A549 (cell line): ENCODE measurements around the gene HEPHL1. TPM values are rescaled to one million over a fixed set of nuclear protein-coding genes. Genes with fewer than 3 reads are reported as not detected.

Experiments used
- ATAC-seq, 2 experiments: fragments of 200-7000 bp in 1 of 2; fragments of >200 bp in 1 of 2; cut with Nextera tagmentation in 1 of 2; cut with Tn5 transposase in 1 of 2; 3 replicates each; pipeline versions ENCODE4 v1.8.0 to v1.9.1; 2018 to 2020; ENCODE audit warnings: mild to moderate bottlenecking in 1 of 2, moderate library complexity in 1 of 2
- CTCF ChIA-PET: fragments of 300-600 bp; sonication (Branson Sonifier 250); formaldehyde crosslinking; extraction: SDS; loops from one replicate; lab custom pipeline; 2021; ENCODE audit warnings: antibody characterized with exemption, inconsistent platforms; lab: Yijun Ruan, JAX
- POLR2A ChIA-PET: fragments of 350-600 bp; formaldehyde crosslinking; extraction: SDS; loops from one replicate; lab custom pipeline; 2021; ENCODE audit warnings: antibody characterized with exemption, inconsistent platforms; lab: Yijun Ruan, JAX
- DNase-seq, 2 experiments: peaks; one replicate each; pipeline versions ENCODE4 v3.0.0 to v3.0.0-alpha.2; 2011 to 2016; ENCODE audit warnings: low read depth in 1 of 2, low spot score in 1 of 2
- FAIRE-seq: peaks from 2 replicates; lab custom pipeline; 2011; peaks lifted over from hg19 to GRCh38; lab: Jason Lieb, UNC
- H3K27ac ChIP-seq, 2 experiments: fragments of >200 bp; sonication (Bioruptor Twin); formaldehyde crosslinking; 3 replicates each; pipeline ENCODE4 v1.5.1; 2016 to 2017
- H3K4me1 ChIP-seq: fragments of >200 bp; sonication (Bioruptor Twin); formaldehyde crosslinking; 3 replicates; pipeline ENCODE4 v1.6.1; 2016
- H3K4me2 ChIP-seq: fragments of >200 bp; sonication (Bioruptor Twin); formaldehyde crosslinking; 3 replicates; pipeline ENCODE4 v1.6.1; 2016
- H3K4me3 ChIP-seq: fragments of >200 bp; sonication (Bioruptor Twin); formaldehyde crosslinking; 3 replicates; pipeline ENCODE4 v1.5.1; 2016
- H3K9me3 ChIP-seq: fragments of >200 bp; sonication (Bioruptor Twin); formaldehyde crosslinking; 3 replicates; pipeline ENCODE4 v1.6.1; 2016
- BHLHE40 ChIP-seq: IDR thresholded peaks from 2 replicates; pipeline ENCODE4 v1.6.1; 2012; ENCODE audit warnings: low read depth, low read length, inconsistent platforms
- CHD4 ChIP-seq: fragments of 200-600 bp; sonication (generic); IDR thresholded peaks from 2 replicates; pipeline ENCODE4 v1.6.1; 2016; ENCODE audit warnings: antibody characterized with exemption, mild to moderate bottlenecking, borderline replicate concordance
- EHMT2 ChIP-seq: fragments of 200-600 bp; sonication (generic); IDR thresholded peaks from 2 replicates; pipeline ENCODE4 v1.6.1; 2016; ENCODE audit warnings: antibody characterized with exemption, low read depth, mild to moderate bottlenecking, moderate library complexity
- ELK1 ChIP-seq: fragments of 150-350 bp; IDR thresholded peaks from 2 replicates; pipeline ENCODE4 v1.6.1; 2014; ENCODE audit warnings: low read depth, mild to moderate bottlenecking, low read length
- FOSL2 ChIP-seq, 2 experiments: fragments of 450-650 bp in 1 of 2; fragments of >200 bp in 1 of 2; sonication (Bioruptor Twin) in 1 of 2; formaldehyde crosslinking; IDR thresholded peaks; 2 replicates each; pipeline versions ENCODE4 v1.5.0 to v1.6.1; 2016 to 2020; ENCODE audit warnings: mild to moderate bottlenecking in 1 of 2, moderate library complexity in 1 of 2
- HEYL ChIP-seq: fragments of 250-450 bp; sonication (Bioruptor Pico); IDR thresholded peaks from 2 replicates; pipeline ENCODE4 v1.8.0; 2021; ENCODE audit warnings: mild to moderate bottlenecking, moderate library complexity
- HMGXB4 ChIP-seq: fragments of 250-450 bp; sonication (Bioruptor Pico); IDR thresholded peaks from 2 replicates; pipeline ENCODE4 v1.5.0; 2021; ENCODE audit warnings: mild to moderate bottlenecking, moderate library complexity, borderline replicate concordance
- HOXA7 ChIP-seq: fragments of 250-450 bp; sonication (Bioruptor Pico); IDR thresholded peaks from 2 replicates; pipeline ENCODE4 v1.5.0; 2020; ENCODE audit warnings: mild to moderate bottlenecking, moderate library complexity
- HOXB13 ChIP-seq: fragments of 250-450 bp; sonication (Bioruptor Pico); IDR thresholded peaks from 2 replicates; pipeline ENCODE4 v1.5.0; 2020; ENCODE audit warnings: low read depth, mild to moderate bottlenecking, moderate library complexity
- HOXB5 ChIP-seq: fragments of 250-450 bp; sonication (Bioruptor Pico); IDR thresholded peaks from 2 replicates; pipeline ENCODE4 v1.5.0; 2020; ENCODE audit warnings: mild to moderate bottlenecking, moderate library complexity
- KDM1A ChIP-seq: fragments of 200-600 bp; sonication (generic); IDR thresholded peaks from 2 replicates; pipeline ENCODE4 v1.6.1; 2016; ENCODE audit warnings: low read depth, mild to moderate bottlenecking
- KDM5A ChIP-seq: fragments of 200-600 bp; sonication (generic); IDR thresholded peaks from 2 replicates; pipeline ENCODE4 v1.6.1; 2016; ENCODE audit warnings: antibody characterized with exemption, mild to moderate bottlenecking
- MYC ChIP-seq: IDR thresholded peaks from 2 replicates; pipeline ENCODE4 v1.6.1; 2012; ENCODE audit warnings: mild to moderate bottlenecking, inconsistent platforms, low read length, improper control_type of control experiment, borderline replicate concordance
- NFE2L2 ChIP-seq: fragments of 150-350 bp; conservative IDR thresholded peaks from 2 replicates; pipeline ENCODE4 v1.6.1; 2014; ENCODE audit warnings: low read length
- NPAS2 ChIP-seq: fragments of 250-450 bp; sonication (Bioruptor Pico); IDR thresholded peaks from 2 replicates; pipeline ENCODE4 v1.8.0; 2022; ENCODE audit warnings: mild to moderate bottlenecking, moderate library complexity, borderline replicate concordance
- PHF8 ChIP-seq: fragments of 200-600 bp; sonication (generic); IDR thresholded peaks from 2 replicates; pipeline ENCODE4 v1.6.1; 2016; ENCODE audit warnings: low read depth, mild to moderate bottlenecking, antibody characterized with exemption, moderate library complexity, borderline replicate concordance
- POLR2A ChIP-seq: IDR thresholded peaks from 2 replicates; pipeline ENCODE4 v1.6.1; 2012; ENCODE audit warnings: mild to moderate bottlenecking, low read length
- POLR2AphosphoS2 ChIP-seq: conservative IDR thresholded peaks from 2 replicates; pipeline ENCODE4 v1.6.1; 2012; ENCODE audit warnings: low read length, improper control_type of control experiment, inconsistent platforms
- RCOR1 ChIP-seq: fragments of 150-350 bp; IDR thresholded peaks from 2 replicates; pipeline ENCODE4 v1.6.1; 2014; ENCODE audit warnings: antibody characterized with exemption, low read length, low read depth
- SREBF2 ChIP-seq: fragments of 450-650 bp; IDR thresholded peaks from 2 replicates; pipeline ENCODE4 v1.6.1; 2014; ENCODE audit warnings: mild to moderate bottlenecking, moderate library complexity
- TFCP2L1 ChIP-seq: fragments of 250-450 bp; sonication (Bioruptor Pico); IDR thresholded peaks from 2 replicates; pipeline ENCODE4 v1.5.0; 2021; ENCODE audit warnings: mild to moderate bottlenecking
- TP53 ChIP-seq: fragments of 250-450 bp; sonication (Bioruptor Pico); IDR thresholded peaks from 2 replicates; pipeline ENCODE4 v1.5.0; 2021; ENCODE audit warnings: mild to moderate bottlenecking, moderate library complexity
- USF2 ChIP-seq: fragments of 450-650 bp; IDR thresholded peaks from 2 replicates; pipeline ENCODE4 v1.6.1; 2014; ENCODE audit warnings: antibody characterized with exemption
- ZFP36 ChIP-seq: fragments of 450-650 bp; IDR thresholded peaks from 2 replicates; pipeline ENCODE4 v1.6.1; 2014; ENCODE audit warnings: borderline replicate concordance; ENCODE audit not compliant: partially characterized antibody
- ZNF302 ChIP-seq: fragments of 250-450 bp; sonication (Bioruptor Pico); IDR thresholded peaks from 2 replicates; pipeline ENCODE4 v1.9.0; 2021; ENCODE audit warnings: inconsistent platforms, mild to moderate bottlenecking, moderate library complexity
- WGBS: methylation state at CpG from one replicate; pipeline ENCODE4 v1.1.6; 2017; ENCODE audit errors: missing lambda C conversion rate; 5-methylcytosine and 5-hydroxymethylcytosine counted together
- polyA plus RNA-seq, 4 experiments: library from polyadenylated mRNA; depleted of rRNA in 3 of 4; stranded (reverse); fragments of >200 nt; fragmentation: RNase III in 1 of 4; extraction: RNeasy Plus Mini Kit Qiagen cat#74134 plus additional on column Dnase treatment in 1 of 4; gene quantifications; 2 replicates in 3 of 4; 3 replicates in 1 of 4; pipeline ENCODE4 v1.2.3, GENCODE V29; 2011 to 2017

HEPHL1 gene
- polyA plus RNA-seq, 2 of the 4 experiments (the other 2 are of a cell fraction): not detected

- no peak for ATAC-seq
- ChIA-PET POLR2A (no interaction called here), CTCF (interaction anchor here (0.6 to 1.4 kb wide), 2 partner anchors 12 to 1156 kb away, joined by 3 to 4 read pairs; no protein-coding TSS in a partner anchor)
- no peak for DNase-seq
- no peak overlapping the region for H3K4me2 ChIP-seq
- H3K4me3 ChIP-seq: no peak overlapping the region
- H3K4me1 ChIP-seq: peaks cover 14% of the 10 kb centered on the region; the same call in 2 of the 3 replicates
- FAIRE-seq: no peak
- 19% methylated on average over 3 of the region's 3 CpGs for WGBS
- no peak for TF ChIP-seq HOXB13 (CRISPR knock-in tag)
- TF ChIP-seq NPAS2: no peak
- TF ChIP-seq PHF8: no peak
- TF ChIP-seq ZFP36: no peak
- no peak for TF ChIP-seq CHD4
- TF ChIP-seq HEYL (CRISPR knock-in tag): no peak
- TF ChIP-seq KDM5A: no peak
- no peak for TF ChIP-seq BHLHE40
- TF ChIP-seq SREBF2: no peak
- TF ChIP-seq KDM1A: no peak
- no peak for TF ChIP-seq POLR2AphosphoS2
- no peak for TF ChIP-seq FOSL2 (IDR thresholded peaks at IDR 0.05)
- no peak for TF ChIP-seq FOSL2 (CRISPR knock-in tag; IDR thresholded peaks at IDR 0.05)
- TF ChIP-seq TP53 (CRISPR knock-in tag): no peak
- no peak for TF ChIP-seq MYC
- TF ChIP-seq TFCP2L1 (CRISPR knock-in tag): no peak
- TF ChIP-seq HMGXB4 (CRISPR knock-in tag): no peak
- TF ChIP-seq, all 56 proteins: peak for 0
- Histone ChIP-seq H3K27ac (no peak overlapping the region), H3K9me3 (no peaks in the 10 kb centered on the region)
These were observed 37.5 kb upstream of the HEPHL1 start for GRCh38 chr11:93983542-93984195.

GRCh38 chr11:93984196-93984567, 37.0 kb upstream of the HEPHL1 start:
- ATAC-seq (no peak), DNase-seq (no peak), FAIRE-seq (no peak)
- POLR2A ChIA-PET: no interaction called here
- H3K27ac ChIP-seq: no peak overlapping the region
- CTCF ChIA-PET: interaction anchor here (0.6 to 1.4 kb wide), 2 partner anchors 13 to 1155 kb away, joined by 3 to 4 read pairs; no protein-coding TSS in a partner anchor
- TF ChIP-seq EHMT2: no peak
- no peak for TF ChIP-seq ELK1
- no peak for TF ChIP-seq HEYL (CRISPR knock-in tag)
- no peak for TF ChIP-seq HOXB5 (CRISPR knock-in tag)
- TF ChIP-seq KDM1A: no peak
- no peak for TF ChIP-seq POLR2A
- H3K4me3 ChIP-seq: no peak overlapping the region
- H3K9me3 ChIP-seq: no peaks in the 10 kb centered on the region
- H3K4me1 ChIP-seq: peaks cover 14% of the 10 kb centered on the region; the same call in 2 of the 3 replicates
- no peak overlapping the region for H3K4me2 ChIP-seq
- 13% methylated on average over 1 of the region's 1 CpG for whole genome bisulfite sequencing

- H3K27ac ChIP-seq: no peak overlapping the region
- DNase-seq: no peak
- no peak for FAIRE-seq
- CTCF ChIA-PET: interaction anchor here (0.6 to 1.4 kb wide), 3 partner anchors 14 to 1109 kb away, joined by 3 to 4 read pairs (median 3); no protein-coding TSS in a partner anchor
- no peak for ATAC-seq
- H3K4me1 ChIP-seq: peaks cover 14% of the 10 kb centered on the region; the same call in 2 of the 3 replicates
- TF ChIP-seq SREBF2: no peak
- TF ChIP-seq KDM5A: no peak
- no peak for TF ChIP-seq RCOR1
- no peak for TF ChIP-seq TFCP2L1 (CRISPR knock-in tag)
- no peak for TF ChIP-seq USF2
- no peak for TF ChIP-seq BHLHE40
- no peak for TF ChIP-seq HOXA7 (CRISPR knock-in tag)
- TF ChIP-seq ZNF302 (CRISPR knock-in tag): no peak
- TF ChIP-seq NFE2L2: no peak
- H3K4me2 ChIP-seq: no peak overlapping the region
- WGBS: 29% methylated on average over 2 of the region's 2 CpGs
- POLR2A ChIA-PET: no interaction called here
- no peak overlapping the region for H3K4me3 ChIP-seq
- no peaks in the 10 kb centered on the region for H3K9me3 ChIP-seq
These were observed 36.2 kb upstream of the HEPHL1 start for GRCh38 chr11:93984936-93985335.
